Activated CD4-positive, alpha-beta T cell treated with anti-CD3 and anti-CD28 coated beads, Interleukin-2, Interleukin-4, amounts not matched to agents 100 ng/mL and 50 ng/mL, durations not matched to agents 16 hours and 8 hours (primary cell): Measurements from ENCODE around the gene SNAP23.
"Not testable (repeated sequence)": the region's sequence is repeated elsewhere in the genome, so short reads cannot be mapped to it uniquely, and the experiment has no call there.

Source experiments
- DNase-seq: peaks from one replicate; pipeline ENCODE4 v3.0.0-alpha.2; 2020; ENCODE audit warnings: low spot score

Gene SNAP23

GRCh38 chr15:42498212-42499068 lies 3.0 kb downstream of the SNAP23 start:
- no peak for DNase-seq

- no peak for DNase-seq
Measured at GRCh38 chr15:42499858-42500609, 4.6 kb downstream of the SNAP23 start.

- no peak for DNase-seq
Measured at GRCh38 chr15:42502477-42502876, 7.0 kb downstream of the SNAP23 start.

GRCh38 chr15:42503825-42504224 lies 8.4 kb downstream of the SNAP23 start:
- no peak for DNase-seq

GRCh38 chr15:42504631-42505030 lies 9.2 kb downstream of the SNAP23 start:
- DNase-seq = no peak

GRCh38 chr15:42507514-42507913 lies 12.1 kb downstream of the SNAP23 start:
- DNase-seq = no peak

- DNase-seq = no peak
Measured at GRCh38 chr15:42508263-42508690, 12.8 kb downstream of the SNAP23 start.

- DNase-seq = no peak
Measured at GRCh38 chr15:42510258-42511006, 15.0 kb downstream of the SNAP23 start.

- no peak for DNase-seq
Measured at GRCh38 chr15:42511007-42511391, 15.6 kb downstream of the SNAP23 start.

GRCh38 chr15:42523331-42523730 lies 27.9 kb downstream of the SNAP23 start:
- no peak for DNase-seq

- no peak for DNase-seq
Measured at GRCh38 chr15:42528970-42529369, 33.5 kb downstream of the SNAP23 start.

- DNase-seq = no peak
Measured at GRCh38 chr15:42533246-42533645, 37.8 kb downstream of the SNAP23 start.

- DNase-seq = no peak
Measured at GRCh38 chr15:42544853-42545629, 49.6 kb downstream of the SNAP23 start.

GRCh38 chr15:42547918-42548248 lies 52.4 kb downstream of the SNAP23 start:
- DNase-seq = no peak

GRCh38 chr15:42548249-42549031 lies 53.0 kb downstream of the SNAP23 start, which contains the start of the genes HAUS2 and LRRC57:
Gene HAUS2 (plus strand): TSS chr15:42548838. CDS start chr15:42548873, 35 bp downstream.
Gene LRRC57 (minus strand): TSS chr15:42548793. CDS start chr15:42548434, 359 bp downstream.
- peak; percentile 90 for DNase-seq

GRCh38 chr15:42549032-42549491 lies 53.6 kb downstream of the SNAP23 start:
- DNase-seq = peak; percentile 33

- no peak for DNase-seq
Measured at GRCh38 chr15:42549741-42550392, 54.4 kb downstream of the SNAP23 start.

- no peak for DNase-seq
Measured at GRCh38 chr15:42553554-42553953, 58.1 kb downstream of the SNAP23 start.

GRCh38 chr15:42556550-42557207 lies 61.2 kb downstream of the SNAP23 start:
- not testable (repeated sequence) for DNase-seq

- no peak for DNase-seq
Measured at GRCh38 chr15:42558739-42559138, 63.3 kb downstream of the SNAP23 start.
